ENCODE measurements around the gene TAF4. TPM values are rescaled to one million over a fixed set of nuclear protein-coding genes. Genes with fewer than 3 reads are reported as not detected.

Gene TAF4
- total and polyA plus RNA-seq, 2 donors (not counting 1 experiment from before 2014, with no cell fraction given): 2.6 to 3.0 TPM

DNA sequence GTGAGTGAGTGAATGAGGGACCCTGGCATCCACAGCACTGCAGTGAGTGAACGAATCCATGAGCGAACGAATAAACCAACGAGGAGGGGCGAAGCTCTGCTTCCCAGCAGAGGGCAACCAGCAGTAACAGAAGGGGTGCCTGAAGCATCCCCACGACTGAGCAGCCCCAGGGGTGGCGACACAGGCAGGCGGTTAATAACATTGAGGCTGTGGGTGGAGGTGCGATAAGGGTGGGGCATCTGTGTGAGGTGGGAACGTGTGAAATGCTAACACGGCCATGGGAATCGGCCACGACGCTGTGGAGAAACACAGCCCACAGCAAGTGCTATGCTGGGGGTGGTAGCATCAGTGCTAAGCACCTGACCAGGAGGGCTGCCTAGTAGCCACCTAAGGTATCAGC lies 75.9 kb downstream of the TAF4 start:
- TF ChIP-seq, protein P1, sequence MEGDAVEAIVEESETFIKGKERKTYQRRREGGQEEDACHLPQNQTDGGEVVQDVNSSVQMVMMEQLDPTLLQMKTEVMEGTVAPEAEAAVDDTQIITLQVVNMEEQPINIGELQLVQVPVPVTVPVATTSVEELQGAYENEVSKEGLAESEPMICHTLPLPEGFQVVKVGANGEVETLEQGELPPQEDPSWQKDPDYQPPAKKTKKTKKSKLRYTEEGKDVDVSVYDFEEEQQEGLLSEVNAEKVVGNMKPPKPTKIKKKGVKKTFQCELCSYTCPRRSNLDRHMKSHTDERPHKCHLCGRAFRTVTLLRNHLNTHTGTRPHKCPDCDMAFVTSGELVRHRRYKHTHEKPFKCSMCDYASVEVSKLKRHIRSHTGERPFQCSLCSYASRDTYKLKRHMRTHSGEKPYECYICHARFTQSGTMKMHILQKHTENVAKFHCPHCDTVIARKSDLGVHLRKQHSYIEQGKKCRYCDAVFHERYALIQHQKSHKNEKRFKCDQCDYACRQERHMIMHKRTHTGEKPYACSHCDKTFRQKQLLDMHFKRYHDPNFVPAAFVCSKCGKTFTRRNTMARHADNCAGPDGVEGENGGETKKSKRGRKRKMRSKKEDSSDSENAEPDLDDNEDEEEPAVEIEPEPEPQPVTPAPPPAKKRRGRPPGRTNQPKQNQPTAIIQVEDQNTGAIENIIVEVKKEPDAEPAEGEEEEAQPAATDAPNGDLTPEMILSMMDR (conservative IDR thresholded peaks at IDR 0.05 in 1 of 2, IDR thresholded peaks at IDR 0.05 in 1 of 2; ENCODE audit: low read depth in 1 of 2, low read length in 2 of 2): no peak
- no peak for TF ChIP-seq EZH2 (IDR thresholded peaks at IDR 0.05; ENCODE audit: low read length, missing control alignments)
- no peak for DNase-seq (ENCODE audit: low read depth in 2 of 2)
- Histone ChIP-seq H3K9ac (ENCODE audit: insufficient read depth, low read length) (no peak overlapping the region), H3K36me3 (ENCODE audit: control insufficient read depth, insufficient read depth, low read length) (peaks cover 10% of the 10 kb centered on the region), H3K27ac (ENCODE audit: insufficient read depth, low read length) (no peak overlapping the region), H3K9me3 (ENCODE audit: control insufficient read depth, insufficient read depth, low read depth, low read length) (no peaks in the 10 kb centered on the region), H2AFZ (ENCODE audit: low read length) (no peak overlapping the region), H3K4me2 (ENCODE audit: extremely low read depth, insufficient read depth, low read length) (no peak overlapping the region), H3K27me3 (ENCODE audit: control insufficient read depth, insufficient read depth, low read length) (no peaks in the 10 kb centered on the region), H3K4me3 (replicated peaks in 1 of 4; ENCODE audit: control extremely low read depth in 1 of 4, insufficient read depth in 1 of 4, low read depth in 3 of 4, low read length in 4 of 4) (no peak overlapping the region), H3K79me2 (ENCODE audit: control insufficient read depth, insufficient read depth, low read length) (no peaks in the 10 kb centered on the region), H3K4me1 (ENCODE audit: control insufficient read depth, extremely low read depth, insufficient read depth, low read length) (no peaks in the 10 kb centered on the region), H4K20me1 (ENCODE audit: control insufficient read depth, extremely low read depth, insufficient read depth, low read length) (no peaks in the 10 kb centered on the region)

- no peak for DNase-seq (ENCODE audit: low read depth in 2 of 2)
- H3K27me3 ChIP-seq (ENCODE audit: control insufficient read depth, insufficient read depth, low read length): no peaks in the 10 kb centered on the region
- no peak overlapping the region for H3K4me2 ChIP-seq (ENCODE audit: extremely low read depth, insufficient read depth, low read length)
- no peak overlapping the region for H3K4me3 ChIP-seq (replicated peaks in 1 of 4; ENCODE audit: control extremely low read depth in 1 of 4, insufficient read depth in 1 of 4, low read depth in 3 of 4, low read length in 4 of 4)
- H2AFZ ChIP-seq (ENCODE audit: low read length): no peak overlapping the region
- H3K9me3 ChIP-seq (ENCODE audit: control insufficient read depth, insufficient read depth, low read depth, low read length): no peaks in the 10 kb centered on the region
- no peak for TF ChIP-seq EZH2 (IDR thresholded peaks at IDR 0.05; ENCODE audit: low read length, missing control alignments)
- no peaks in the 10 kb centered on the region for H3K4me1 ChIP-seq (ENCODE audit: control insufficient read depth, extremely low read depth, insufficient read depth, low read length)
- H4K20me1 ChIP-seq (ENCODE audit: control insufficient read depth, extremely low read depth, insufficient read depth, low read length): no peaks in the 10 kb centered on the region
- H3K79me2 ChIP-seq (ENCODE audit: control insufficient read depth, insufficient read depth, low read length): no peaks in the 10 kb centered on the region
- H3K36me3 ChIP-seq (ENCODE audit: control insufficient read depth, insufficient read depth, low read length): peaks cover 9% of the 10 kb centered on the region
- no peak overlapping the region for H3K9ac ChIP-seq (ENCODE audit: insufficient read depth, low read length)
- H3K27ac ChIP-seq (ENCODE audit: insufficient read depth, low read length): no peak overlapping the region
Measured at GRCh38 chr20:61988665-61989064, 77.0 kb downstream of the TAF4 start.

DNA sequence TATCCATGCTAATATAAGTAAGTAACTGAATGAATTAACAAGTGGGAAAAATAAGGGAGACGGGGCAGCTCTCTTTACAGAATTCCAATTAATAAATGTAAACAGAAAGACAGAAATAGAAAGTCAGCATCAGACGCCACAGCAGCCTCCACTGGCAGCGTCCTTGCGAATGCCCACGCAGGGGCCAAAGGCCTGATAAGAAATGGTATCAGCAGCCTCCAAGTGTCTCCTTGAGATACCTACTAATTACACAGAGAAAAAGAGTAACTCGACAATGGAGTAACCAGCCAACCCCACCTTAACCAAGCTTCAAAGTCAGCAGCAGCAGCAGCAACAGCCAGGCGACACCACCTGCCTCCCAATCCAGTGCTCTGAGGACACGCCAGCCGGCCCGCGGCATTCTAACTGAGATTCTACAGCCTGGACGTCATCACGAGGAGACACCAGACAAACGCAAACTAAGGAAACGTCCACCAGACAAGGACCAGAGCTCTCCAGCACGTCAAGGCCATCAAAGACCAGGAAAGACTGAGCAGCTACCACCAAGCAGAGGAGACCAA lies 78.8 kb downstream of the TAF4 start:
- Histone ChIP-seq H3K4me1 (ENCODE audit: control insufficient read depth, extremely low read depth, insufficient read depth, low read length) (no peaks in the 10 kb centered on the region), H4K20me1 (ENCODE audit: control insufficient read depth, extremely low read depth, insufficient read depth, low read length) (no peaks in the 10 kb centered on the region), H2AFZ (ENCODE audit: low read length) (no peak overlapping the region), H3K27ac (ENCODE audit: insufficient read depth, low read length) (no peak overlapping the region), H3K9me3 (ENCODE audit: control insufficient read depth, insufficient read depth, low read depth, low read length) (no peaks in the 10 kb centered on the region), H3K4me2 (ENCODE audit: extremely low read depth, insufficient read depth, low read length) (no peak overlapping the region), H3K36me3 (ENCODE audit: control insufficient read depth, insufficient read depth, low read length) (peaks cover 4% of the 10 kb centered on the region), H3K9ac (ENCODE audit: insufficient read depth, low read length) (no peak overlapping the region), H3K27me3 (ENCODE audit: control insufficient read depth, insufficient read depth, low read length) (no peaks in the 10 kb centered on the region), H3K4me3 (replicated peaks in 1 of 4; ENCODE audit: control extremely low read depth in 1 of 4, insufficient read depth in 1 of 4, low read depth in 3 of 4, low read length in 4 of 4) (no peak overlapping the region), H3K79me2 (ENCODE audit: control insufficient read depth, insufficient read depth, low read length) (no peaks in the 10 kb centered on the region)
- DNase-seq (ENCODE audit: low read depth in 2 of 2): no peak
- no peak for TF ChIP-seq EZH2 (IDR thresholded peaks at IDR 0.05; ENCODE audit: low read length, missing control alignments)
- TF ChIP-seq, protein P1 (conservative IDR thresholded peaks at IDR 0.05 in 1 of 2, IDR thresholded peaks at IDR 0.05 in 1 of 2; ENCODE audit: low read depth in 1 of 2, low read length in 2 of 2): no peak

Data from fibroblast of lung (primary cell).